DMS53 treated with DMSO at 0.1 percent for 48 hours (cell line): ENCODE results near the gene ALDH1A1.

Experiments used
- DNase-seq: peaks from one replicate; lab custom pipeline; 2025; ENCODE audit not compliant: unreplicated experiment; lab: John Stamatoyannopoulos, UW

Gene ALDH1A1

GRCh38 chr9:72898784-72899733, 53.8 kb downstream of the ALDH1A1 start:
- no peak for DNase-seq

DNA sequence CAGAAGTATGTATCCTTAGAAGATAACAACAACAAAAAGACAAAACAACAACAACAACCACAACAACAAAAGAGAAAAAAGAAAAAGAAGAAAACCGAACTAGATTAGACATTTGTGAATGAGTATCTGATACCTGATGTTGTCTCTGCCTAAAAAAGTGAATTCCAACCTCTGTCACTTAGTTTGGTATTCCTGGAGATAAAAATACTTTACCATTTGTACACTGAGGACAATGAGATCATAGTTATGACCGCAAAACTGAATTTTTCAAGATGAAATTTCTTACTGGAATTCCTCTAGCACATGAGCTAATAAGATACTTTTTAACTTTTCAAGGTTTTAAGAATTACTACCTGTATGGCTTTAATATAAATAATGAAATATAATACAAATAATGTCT, 54.5 kb downstream of the ALDH1A1 start:
- DNase-seq = no peak

DNA sequence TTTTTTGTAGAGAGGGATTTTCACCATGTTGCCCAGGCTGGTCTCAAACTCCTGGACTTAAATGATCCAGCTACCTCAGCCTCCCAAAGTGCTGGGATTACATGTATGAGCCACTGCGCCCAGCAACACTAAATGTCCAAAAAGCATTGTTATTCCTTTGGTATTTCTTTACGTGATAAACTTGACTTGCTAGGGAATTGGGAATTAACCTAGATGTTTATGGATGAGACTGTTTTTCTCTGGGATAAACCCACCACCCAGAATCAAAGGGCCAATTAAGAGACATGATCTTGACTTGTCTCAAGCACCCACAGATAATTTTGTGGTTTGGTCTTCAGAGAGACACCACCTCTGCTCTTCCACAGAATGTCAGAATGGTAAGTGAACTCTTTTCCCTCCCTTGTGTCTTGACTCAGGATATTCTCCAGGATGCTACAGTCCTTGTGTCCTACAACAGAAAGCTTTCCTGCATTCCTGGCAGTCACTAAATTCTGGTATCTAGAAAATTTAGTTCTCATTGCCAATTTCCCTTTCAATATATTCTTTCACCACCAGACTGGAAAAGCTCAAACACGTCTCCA, 55.7 kb downstream of the ALDH1A1 start:
- no peak for DNase-seq

DNA sequence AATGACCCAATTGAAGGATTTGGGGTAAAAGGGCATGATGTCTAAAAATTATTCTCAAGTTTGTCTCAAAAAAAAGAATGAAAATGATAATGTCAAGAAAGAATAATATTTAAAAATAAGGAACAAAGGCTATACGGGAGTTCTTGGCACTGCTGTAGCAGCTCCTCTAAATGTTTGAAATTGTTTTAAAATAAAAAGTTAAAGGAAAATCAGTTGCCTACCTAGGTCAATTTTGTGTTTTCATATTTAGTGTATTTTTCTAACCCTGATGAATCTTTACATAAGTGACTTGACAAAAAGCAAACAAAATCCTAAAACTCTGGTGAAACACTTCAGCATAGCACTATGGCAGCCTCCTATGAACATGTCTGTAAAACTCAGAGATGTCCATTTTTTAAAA, 56.4 kb downstream of the ALDH1A1 start:
- no peak for DNase-seq

- no peak for DNase-seq
Observed at GRCh38 chr9:72895122-72895521, 57.7 kb downstream of the ALDH1A1 start.

GRCh38 chr9:72894342-72894741, 58.5 kb downstream of the ALDH1A1 start:
- DNase-seq = no peak

GRCh38 chr9:72893437-72893836, 59.4 kb downstream of the ALDH1A1 start:
- no peak for DNase-seq

DNA sequence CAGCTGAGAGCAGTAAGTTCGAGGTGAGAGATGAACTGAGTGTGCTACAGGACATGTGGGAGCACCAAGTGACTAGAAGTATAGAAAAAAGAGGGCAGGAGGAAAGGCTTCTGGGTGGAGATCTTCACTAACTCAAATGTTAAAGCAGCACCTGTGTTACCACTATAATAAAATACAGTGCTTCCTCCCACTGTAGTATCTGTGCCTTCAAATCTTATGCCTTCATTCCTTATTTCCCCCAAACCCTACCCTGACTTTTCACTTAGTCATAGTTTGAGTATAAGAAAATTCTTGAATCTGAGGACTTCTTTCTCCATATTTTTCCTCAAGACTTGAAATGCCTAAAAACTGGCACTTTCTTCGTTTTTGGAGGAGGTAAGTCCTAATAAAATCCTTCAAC, 61.8 kb downstream of the ALDH1A1 start:
- no peak for DNase-seq

DNA sequence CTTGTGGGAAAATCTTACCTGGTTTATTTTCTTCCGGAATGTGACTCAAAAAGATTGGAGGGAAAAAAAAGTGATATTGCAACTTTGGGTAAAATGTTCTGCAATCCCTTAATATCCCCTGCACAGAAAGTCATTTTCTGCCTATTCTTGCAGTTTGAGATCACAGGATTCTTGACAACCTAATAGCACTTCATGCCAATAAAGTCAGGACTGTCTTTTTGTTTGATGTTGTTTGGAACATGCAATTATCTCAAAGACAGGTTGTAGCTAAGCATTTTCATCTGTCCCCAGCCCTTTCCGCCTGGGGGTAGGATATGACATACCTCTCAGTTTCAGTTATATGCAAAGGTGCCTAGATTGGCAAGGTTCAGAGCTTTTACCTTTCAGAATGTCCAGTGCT, 63.9 kb downstream of the ALDH1A1 start:
- DNase-seq = no peak

GRCh38 chr9:72888067-72888466, 64.8 kb downstream of the ALDH1A1 start:
- no peak for DNase-seq

GRCh38 chr9:72886386-72886785, 66.5 kb downstream of the ALDH1A1 start:
- DNase-seq = no peak

DNA sequence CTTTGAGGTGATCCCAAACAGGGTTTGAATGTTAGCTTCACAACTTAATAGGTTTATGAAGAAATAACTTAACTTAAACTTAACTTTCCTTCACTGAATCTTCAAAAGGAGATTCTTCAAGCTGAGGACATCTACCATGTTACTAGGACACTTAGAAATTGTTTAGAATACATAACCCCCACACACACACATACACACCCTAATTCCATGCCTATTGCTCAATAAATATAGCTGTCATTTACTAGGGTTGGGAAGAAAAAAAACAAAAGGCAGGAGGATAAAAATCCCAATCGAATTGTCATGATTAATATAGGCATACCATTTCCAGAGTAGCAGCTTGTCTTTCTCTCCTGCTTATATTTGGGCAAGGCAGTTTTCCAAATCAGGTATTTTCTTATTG, 68.3 kb downstream of the ALDH1A1 start:
- DNase-seq = no peak

- no peak for DNase-seq
Observed at GRCh38 chr9:72883875-72884274, 69.0 kb downstream of the ALDH1A1 start.

DNA sequence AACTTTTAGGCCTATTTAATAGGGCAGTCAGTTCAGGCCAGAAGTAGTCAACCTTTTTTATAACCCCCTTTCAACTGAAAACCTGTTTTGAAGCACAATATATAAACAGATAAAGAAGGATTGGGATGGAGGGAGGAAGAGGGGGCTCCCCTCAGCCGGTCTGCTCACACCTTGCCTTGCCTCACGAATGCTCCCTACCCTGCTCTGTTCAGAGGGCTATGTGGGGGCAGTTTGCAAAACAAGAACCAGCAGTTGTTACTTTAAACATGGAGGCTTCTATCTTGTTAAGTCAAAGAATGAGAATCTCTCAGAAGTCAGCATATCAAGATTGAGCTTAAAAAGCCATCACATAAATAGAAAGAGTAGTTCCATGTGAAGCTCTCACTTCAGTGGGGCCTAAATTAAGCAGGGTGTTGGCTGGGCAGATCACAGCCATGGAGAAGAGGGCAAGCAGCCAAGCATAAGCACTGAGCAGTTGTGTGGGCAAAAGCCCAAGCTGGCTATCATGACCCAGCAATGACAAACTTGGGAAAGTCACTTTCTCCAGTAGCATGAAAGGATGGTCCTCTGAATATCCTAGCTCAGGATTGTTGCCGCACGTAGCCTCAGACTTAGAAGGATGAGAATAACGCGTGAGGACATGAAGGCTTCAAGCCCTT, 70.6 kb downstream of the ALDH1A1 start:
- no peak for DNase-seq

GRCh38 chr9:72880821-72881220, 72.0 kb downstream of the ALDH1A1 start:
- no peak for DNase-seq

DNA sequence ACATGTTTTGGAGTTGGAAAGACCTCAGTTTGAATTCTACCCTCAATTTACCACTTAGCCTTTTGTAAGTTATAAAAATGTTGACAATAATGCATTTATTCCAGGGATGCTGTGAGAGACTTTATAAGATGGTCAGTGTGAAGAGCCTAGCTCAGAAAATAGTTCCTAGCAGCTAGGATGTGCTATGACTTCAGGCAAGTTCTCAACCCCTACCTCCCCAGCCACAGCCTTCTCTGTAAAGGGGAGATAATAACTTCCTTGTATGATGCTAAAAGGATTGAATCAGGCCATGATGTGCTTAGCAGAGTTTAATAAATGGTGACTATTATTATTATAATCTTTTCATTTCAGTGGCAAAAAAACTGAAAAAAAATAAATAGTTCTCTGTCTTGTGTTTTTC, 77.6 kb downstream of the ALDH1A1 start:
- DNase-seq = no peak

DNA sequence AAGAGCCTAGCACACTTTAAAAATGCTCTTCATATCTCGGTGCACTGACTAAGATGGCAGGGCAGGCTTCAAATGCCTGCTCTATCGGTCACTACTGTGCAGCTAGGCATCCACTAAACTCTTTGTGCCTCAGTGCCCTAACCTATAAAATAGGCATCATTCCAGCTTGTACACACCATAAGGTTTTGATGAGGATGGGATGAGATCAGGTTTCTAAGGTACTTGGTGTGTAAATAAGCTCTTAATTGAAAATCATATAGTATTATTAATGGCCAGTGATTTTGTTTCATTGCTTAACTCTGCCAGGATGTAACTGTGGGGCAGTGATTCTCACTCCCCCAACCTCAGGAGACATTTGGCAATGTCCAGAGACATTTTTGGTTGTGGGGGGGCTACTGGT, 78.5 kb downstream of the ALDH1A1 start:
- DNase-seq = no peak

GRCh38 chr9:72873456-72873855, 79.4 kb downstream of the ALDH1A1 start:
- no peak for DNase-seq

DNA sequence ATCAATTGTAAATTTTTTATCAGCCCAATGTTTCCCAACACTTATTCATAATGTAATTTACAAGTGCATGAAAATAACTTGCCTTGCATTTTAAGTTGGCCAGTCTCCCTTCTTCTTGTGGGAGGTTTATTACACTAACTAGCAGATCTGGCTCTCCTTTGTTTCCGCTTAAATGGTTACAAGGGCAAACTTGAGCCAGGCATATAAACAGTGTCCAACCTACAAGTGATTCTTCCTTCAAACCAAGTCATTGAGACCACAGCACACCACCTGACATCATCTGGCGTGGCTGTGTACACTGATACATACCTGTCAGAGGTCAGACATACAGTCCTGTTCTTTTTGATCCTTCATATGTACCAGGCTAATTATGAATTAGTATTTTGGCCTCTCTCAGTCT, 80.1 kb downstream of the ALDH1A1 start:
- DNase-seq = peak; percentile 59

DNA sequence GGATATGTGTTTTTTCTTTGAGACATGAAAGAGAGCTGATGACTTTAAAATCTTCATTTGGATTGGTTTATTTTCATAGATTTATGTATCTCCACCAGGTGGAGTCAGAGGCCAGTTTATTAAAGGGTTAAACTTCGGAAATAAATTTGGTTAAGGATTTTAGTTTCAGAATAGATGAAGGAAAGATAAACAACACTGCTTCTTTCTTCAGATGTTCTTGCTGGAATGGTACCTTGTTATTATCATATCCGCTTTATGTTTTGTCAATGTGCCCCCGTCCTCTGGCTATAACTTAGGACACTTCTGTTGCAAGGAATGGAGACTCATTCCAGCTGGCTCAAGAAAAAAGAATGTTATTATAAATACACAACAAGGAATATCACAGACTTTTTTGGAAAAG, 81.2 kb downstream of the ALDH1A1 start:
- DNase-seq = peak; percentile 4

GRCh38 chr9:72864327-72864726, 88.5 kb downstream of the ALDH1A1 start:
- no peak for DNase-seq

DNA sequence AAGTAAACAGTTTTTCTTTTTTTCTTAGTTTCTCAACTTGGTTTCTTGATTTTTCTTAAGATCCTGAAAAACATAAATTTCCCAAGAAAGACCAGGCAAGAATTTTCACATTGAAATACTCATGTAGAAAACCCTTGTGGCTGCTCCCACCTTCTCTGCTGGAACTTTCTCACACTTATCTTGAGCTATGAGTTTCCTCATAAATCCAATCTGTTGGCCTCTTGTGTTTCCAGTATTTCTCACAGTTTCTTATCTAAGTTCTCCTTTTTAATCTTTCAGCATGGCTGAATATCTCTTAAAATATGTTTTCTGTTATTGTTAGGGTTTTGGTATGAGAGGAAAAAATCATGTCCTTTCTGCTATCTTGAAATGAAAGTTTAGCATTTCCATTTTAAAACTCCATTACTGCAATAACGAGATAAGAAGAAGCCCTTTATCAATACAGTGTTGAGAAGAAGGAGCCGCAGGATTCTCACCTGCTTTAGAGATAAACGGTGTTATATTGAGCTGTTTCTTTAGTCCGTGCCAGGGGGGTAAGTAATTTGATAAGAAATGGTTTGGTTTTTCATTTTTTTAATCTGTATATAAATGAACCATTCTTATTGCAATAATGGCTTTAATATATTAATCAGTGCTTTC, 89.3 kb downstream of the ALDH1A1 start:
- no peak for DNase-seq
